HepG2 (cell line): Measurements from ENCODE around the gene TAF1B. TPM values are rescaled to one million over a fixed set of nuclear protein-coding genes. Genes with fewer than 3 reads are reported as not detected.

Experiments used
- ATAC-seq: fragments of 200-7000 bp; cut with Tn5 transposase; 3 replicates; pipeline ENCODE4 v1.9.1; 2020; ENCODE audit warnings: mild to moderate bottlenecking, moderate library complexity
- BruUV-seq: library from RNA; stranded (reverse); fragments of 400-500 nt; replicated peaks from 2 replicates; lab custom pipeline; 2021; lab: Mats Ljungman, UMichigan
- CTCF ChIA-PET: fragments of 300-600 bp; formaldehyde crosslinking; extraction: SDS; loops from one replicate; lab custom pipeline; 2021; ENCODE audit warnings: low total read pairs, inconsistent platforms, low intra/inter-chr PET ratio; lab: Yijun Ruan, JAX
- POLR2A ChIA-PET: fragments of 350-600 bp; sonication (Branson Sonifier 250); formaldehyde crosslinking; loops from one replicate; lab custom pipeline; 2020; ENCODE audit warnings: antibody characterized with exemption, inconsistent platforms; lab: Yijun Ruan, JAX
- DNase-seq: peaks from one replicate; pipeline ENCODE4 v3.0.0-alpha.2; 2015; ENCODE audit warnings: low spot score
- FAIRE-seq: peaks from 3 replicates; lab custom pipeline; 2011; peaks lifted over from hg19 to GRCh38; lab: Jason Lieb, UNC
- H2AFZ ChIP-seq: one replicate; pipeline ENCODE4 v1.6.1; 2011; ENCODE audit warnings: low read length, inconsistent platforms
- H3K27ac ChIP-seq: fragments of 300-600 bp; 3 replicates; pipeline ENCODE4 v1.8.0; 2011; ENCODE audit warnings: mixed run types, mild to moderate bottlenecking, mixed read lengths, low read length, inconsistent platforms; ENCODE audit not compliant: insufficient read depth; ENCODE audit errors: extremely low read length
- H3K27me3 ChIP-seq, 2 experiments: fragments of 200-600 bp in 1 of 2; 2 replicates in 1 of 2; 3 replicates in 1 of 2; pipeline versions ENCODE4 v1.6.0 to v1.8.0; 2011; ENCODE audit warnings: low read length in 2 of 2, mild to moderate bottlenecking in 2 of 2, moderate library complexity in 2 of 2, inconsistent platforms in 1 of 2; ENCODE audit not compliant: insufficient read depth in 2 of 2, control insufficient read depth in 1 of 2
- H3K36me3 ChIP-seq, 2 experiments: fragments of 200-600 bp in 1 of 2; replicated peaks in 1 of 2; 2 replicates in 1 of 2; 3 replicates in 1 of 2; pipeline versions ENCODE4 v1.5.1 to v1.8.0; 2011; ENCODE audit warnings: low read length in 2 of 2, inconsistent platforms in 1 of 2; ENCODE audit not compliant: insufficient read depth in 2 of 2, control insufficient read depth in 1 of 2
- H3K4me1 ChIP-seq: 2 replicates; pipeline ENCODE4 v1.5.1; 2012; ENCODE audit warnings: low read length, inconsistent platforms; ENCODE audit not compliant: insufficient read depth
- H3K4me2 ChIP-seq: 2 replicates; pipeline ENCODE4 v1.6.0; 2011; ENCODE audit warnings: low read depth, low read length, inconsistent platforms
- H3K4me3 ChIP-seq, 3 experiments: fragments of 200-600 bp in 1 of 3; sonication (generic), shearing (Covaris generic) in 1 of 3; replicated peaks in 1 of 3; 2 replicates each; pipeline ENCODE4 v1.5.1; 2011 to 2016; ENCODE audit warnings: low read length in 3 of 3, inconsistent platforms in 2 of 3, low read depth in 2 of 3, mild to moderate bottlenecking in 2 of 3, control low read depth in 1 of 3, mixed read lengths in 1 of 3; ENCODE audit not compliant: insufficient read depth in 1 of 3
- H3K79me2 ChIP-seq: one replicate; pipeline ENCODE4 v1.6.1; 2011; ENCODE audit warnings: low read length, inconsistent platforms; ENCODE audit not compliant: insufficient read depth
- H3K9ac ChIP-seq: 2 replicates; pipeline ENCODE4 v1.6.0; 2011; ENCODE audit warnings: mild to moderate bottlenecking, low read depth, low read length, inconsistent platforms; ENCODE audit not compliant: insufficient read depth
- H3K9me3 ChIP-seq: 2 replicates; pipeline ENCODE4 v1.5.1; 2012; ENCODE audit warnings: mild to moderate bottlenecking, low read length
- H4K20me1 ChIP-seq: 2 replicates; pipeline ENCODE4 v1.6.0; 2011; ENCODE audit warnings: inconsistent platforms, mild to moderate bottlenecking, low read length, moderate library complexity; ENCODE audit not compliant: insufficient read depth
- ARID4A ChIP-seq: sonication (generic); formaldehyde crosslinking; IDR thresholded peaks from 2 replicates; pipeline ENCODE4 v1.5.0; 2020; ENCODE audit warnings: mild to moderate bottlenecking, missing genetic modification reagents, borderline replicate concordance
- ATM ChIP-seq: fragments of 450-650 bp; IDR thresholded peaks from 2 replicates; pipeline ENCODE4 v1.7.1; 2017; ENCODE audit warnings: mild to moderate bottlenecking, borderline replicate concordance
- MAX ChIP-seq: IDR thresholded peaks from 2 replicates; pipeline ENCODE4 v1.6.1; 2012; ENCODE audit warnings: inconsistent platforms
- MXI1 ChIP-seq: IDR thresholded peaks from 3 replicates; pipeline ENCODE4 v1.6.1; 2012; ENCODE audit warnings: low read depth, low read length, inconsistent platforms, borderline replicate concordance
- NONO ChIP-seq, 2 experiments: fragments of 450-650 bp in 1 of 2; sonication (generic) in 1 of 2; formaldehyde crosslinking in 1 of 2; IDR thresholded peaks in 1 of 2; conservative IDR thresholded peaks in 1 of 2; 2 replicates each; pipeline versions ENCODE4 v1.6.1 to v1.8.0; 2017 to 2022; ENCODE audit warnings: mild to moderate bottlenecking in 1 of 2, missing genetic modification reagents in 1 of 2, moderate library complexity in 1 of 2
- SRSF9 ChIP-seq: fragments of 200-400 bp; formaldehyde crosslinking; IDR thresholded peaks from 2 replicates; pipeline ENCODE4 v1.6.1; 2018; ENCODE audit warnings: borderline replicate concordance, mild to moderate bottlenecking, low read depth, low read length; ENCODE audit not compliant: insufficient read depth, poor library complexity, severe bottlenecking
- ZNF253 ChIP-seq: sonication (generic); formaldehyde crosslinking; IDR thresholded peaks from 2 replicates; pipeline ENCODE4 v1.8.0; 2022; ENCODE audit warnings: mild to moderate bottlenecking, missing genetic modification reagents, borderline replicate concordance
- ZNF34 ChIP-seq: sonication (generic); formaldehyde crosslinking; IDR thresholded peaks from 2 replicates; pipeline ENCODE4 v1.4.0; 2020; ENCODE audit warnings: mild to moderate bottlenecking, missing genetic modification reagents, borderline replicate concordance
- ZNF597 ChIP-seq: sonication (generic); formaldehyde crosslinking; IDR thresholded peaks from 2 replicates; pipeline ENCODE4 v1.5.0; 2020; ENCODE audit warnings: missing genetic modification reagents
- ZNF614 ChIP-seq: IDR thresholded peaks from 2 replicates; pipeline ENCODE4 v1.6.1; 2018; ENCODE audit warnings: missing biosample characterization, missing genetic modification reagents, inconsistent platforms, borderline replicate concordance
- in situ Hi-C: cut with HindIII; loops from 2 replicates; pipeline ENCODE4 v1.10.0; 2017; ENCODE audit warnings: low pct_unique_long_range_greater_than_20kb; ENCODE audit not compliant: extremely low pct_ligation_motif_present
- intact Hi-C: fragments of 100-400 bp; cut with micrococcal nuclease; formaldehyde crosslinking; loops from one replicate; pipeline ENCODE4 v1.10.0; 2022; ENCODE audit not compliant: unreplicated experiment
- polyA plus RNA-seq, 8 experiments: library from polyadenylated mRNA; depleted of rRNA in 3 of 8; stranded (reverse) in 7 of 8; unstranded in 1 of 8; fragments of >200 nt; fragmentation: Illumina TruSeq in 4 of 8; extraction: Trizol in 4 of 8; gene quantifications; 2 replicates each; pipeline versions ENCODE4 v1.2.1 to v1.2.3, GENCODE V29; 2011 to 2016; ENCODE audit warnings: low read depth in 4 of 8, missing spikeins in 1 of 8, mixed read lengths in 1 of 8; ENCODE audit not compliant: insufficient read depth in 1 of 8
- total RNA-seq, 5 experiments: library from RNA; depleted of rRNA; stranded (reverse); fragments of >200 nt; fragmentation: Illumina TruSeq; extraction: Trizol; gene quantifications; 2 replicates each; pipeline ENCODE4 v1.2.3, GENCODE V29; 2016; ENCODE audit warnings: low read depth in 1 of 5

TAF1B gene
- total and polyA plus RNA-seq, 2 of the 13 experiments (the other 11 are each of a cell fraction or from before 2014, with no cell fraction given) = 13.3 to 27.7 TPM

GRCh38 chr2:9838391-9838790 lies 4.9 kb upstream of the TAF1B start:
- intact Hi-C loops = no loop called here
- H3K36me3 ChIP-seq = no peaks in the 10 kb centered on the region
- H3K27me3 ChIP-seq = peaks cover 0 to 3% of the 10 kb centered on the region in 2 experiments; a peak in 2 of 5 replicates
- H3K9ac ChIP-seq = no peak overlapping the region
- DNase-seq (no peak), FAIRE-seq (no peak)
- peaks cover 17% of the 10 kb centered on the region for H3K4me1 ChIP-seq
- no peaks in the 10 kb centered on the region for H3K9me3 ChIP-seq
- BruUV-seq = no TSS peak
- no peak overlapping the region for H2AFZ ChIP-seq
- H3K4me2 ChIP-seq = no peak overlapping the region
- in situ Hi-C loops = no loop called here
- H3K4me3 ChIP-seq = no peak overlapping the region
- H3K79me2 ChIP-seq = no peaks in the 10 kb centered on the region
- ChIA-PET CTCF (no interaction called here), POLR2A (no interaction called here)
- no peaks in the 10 kb centered on the region for H4K20me1 ChIP-seq
- no peak for TF ChIP-seq MXI1
- no peak for TF ChIP-seq ZNF253 (CRISPR knock-in tag)
- TF ChIP-seq ATM = no peak
- no peak for TF ChIP-seq ZNF597 (CRISPR knock-in tag)
- TF ChIP-seq ZNF614 (CRISPR knock-in tag) = no peak
- no peak for TF ChIP-seq MAX
- no peak for TF ChIP-seq NONO (IDR thresholded peaks at IDR 0.05)
- TF ChIP-seq NONO (CRISPR knock-in tag; conservative IDR thresholded peaks at IDR 0.05) = no peak
- TF ChIP-seq ZNF34 = no peak
- TF ChIP-seq ARID4A = no peak
- no peak for TF ChIP-seq SRSF9
- TF ChIP-seq, all 625 proteins: peak for 0
- no peak for ATAC-seq
- no peak overlapping the region for H3K27ac ChIP-seq
